SU-DHL-6 (cell line): ENCODE measurements around the gene PM20D1.

Experiments used
- H2AFZ ChIP-seq: fragments of 200-600 bp; sonication (generic); 2 replicates; pipeline ENCODE4 v1.6.1; 2014; ENCODE audit warnings: low read depth, mild to moderate bottlenecking, moderate library complexity, mixed read lengths, antibody characterized with exemption, low read length; ENCODE audit not compliant: severe bottlenecking
- H3F3A ChIP-seq: fragments of 200-600 bp; shearing (Covaris generic); 2 replicates; pipeline ENCODE4 v1.6.0; 2016; ENCODE audit warnings: antibody characterized with exemption, mild to moderate bottlenecking; ENCODE audit not compliant: insufficient read depth
- H3K27ac ChIP-seq: fragments of 200-600 bp; sonication (generic); 2 replicates; pipeline ENCODE4 v1.5.1; 2016; ENCODE audit warnings: low read depth, mild to moderate bottlenecking, low read length, moderate library complexity, mixed read lengths
- H3K27me3 ChIP-seq: fragments of 200-600 bp; sonication (generic), shearing (Covaris generic); 2 replicates; pipeline ENCODE4 v1.6.0; 2014; ENCODE audit warnings: mild to moderate bottlenecking, low read length
- H3K36me3 ChIP-seq: fragments of 200-600 bp; sonication (generic); 2 replicates; pipeline ENCODE4 v1.6.1; 2014; ENCODE audit warnings: mild to moderate bottlenecking, low read length, mixed read lengths
- H3K4me2 ChIP-seq: fragments of 300-600, 200-600 bp; shearing (Covaris generic), sonication (generic); 2 replicates; pipeline ENCODE4 v1.6.0; 2014; ENCODE audit warnings: low read length, low read depth, mild to moderate bottlenecking; ENCODE audit not compliant: poor library complexity, severe bottlenecking
- H3K4me3 ChIP-seq: fragments of 200-600 bp; sonication (generic); 2 replicates; pipeline ENCODE4 v1.5.1; 2014; ENCODE audit warnings: antibody characterized with exemption, low read length, mild to moderate bottlenecking, mixed read lengths; ENCODE audit not compliant: insufficient read depth, poor library complexity, severe bottlenecking
- H3K79me2 ChIP-seq: fragments of 200-600 bp; sonication (generic); 2 replicates; pipeline ENCODE4 v1.6.1; 2014; ENCODE audit warnings: mild to moderate bottlenecking, low read length, moderate library complexity; ENCODE audit not compliant: insufficient read depth
- H3K9ac ChIP-seq: fragments of 200-600 bp; sonication (generic); 2 replicates; pipeline ENCODE4 v1.7.0; 2014; ENCODE audit warnings: mild to moderate bottlenecking, low read length
- H3K9me2 ChIP-seq: fragments of 200-600 bp; sonication (generic); replicated peaks from 2 replicates; pipeline ENCODE4 v1.6.1; 2014; ENCODE audit warnings: low read length; ENCODE audit not compliant: insufficient read depth
- H3K9me3 ChIP-seq: fragments of 200-600 bp; sonication (generic); 2 replicates; pipeline ENCODE4 v1.6.1; 2014; ENCODE audit warnings: low read length, mixed read lengths; ENCODE audit not compliant: insufficient read depth
- H4K20me1 ChIP-seq: fragments of 200-600 bp; sonication (generic); 2 replicates; pipeline ENCODE4 v1.6.1; 2014; ENCODE audit warnings: low read depth, mild to moderate bottlenecking, antibody characterized with exemption, low read length, moderate library complexity, mixed read lengths
- EZH2phosphoT487 ChIP-seq: fragments of 200-600 bp; sonication (generic), shearing (Covaris generic); conservative IDR thresholded peaks from 2 replicates; pipeline ENCODE4 v1.6.1; 2018; ENCODE audit warnings: mild to moderate bottlenecking, antibody characterized with exemption, low read length, moderate library complexity, mixed read lengths
- TF ChIP-seq, protein P1 (sequence below): fragments of 200-600 bp; sonication (generic); IDR thresholded peaks from one replicate; pipeline ENCODE4 v1.5.1; 2017; ENCODE audit warnings: antibody characterized with exemption, mild to moderate bottlenecking, low read length, moderate library complexity; ENCODE audit not compliant: insufficient read depth, poor library complexity, severe bottlenecking

Gene PM20D1

DNA sequence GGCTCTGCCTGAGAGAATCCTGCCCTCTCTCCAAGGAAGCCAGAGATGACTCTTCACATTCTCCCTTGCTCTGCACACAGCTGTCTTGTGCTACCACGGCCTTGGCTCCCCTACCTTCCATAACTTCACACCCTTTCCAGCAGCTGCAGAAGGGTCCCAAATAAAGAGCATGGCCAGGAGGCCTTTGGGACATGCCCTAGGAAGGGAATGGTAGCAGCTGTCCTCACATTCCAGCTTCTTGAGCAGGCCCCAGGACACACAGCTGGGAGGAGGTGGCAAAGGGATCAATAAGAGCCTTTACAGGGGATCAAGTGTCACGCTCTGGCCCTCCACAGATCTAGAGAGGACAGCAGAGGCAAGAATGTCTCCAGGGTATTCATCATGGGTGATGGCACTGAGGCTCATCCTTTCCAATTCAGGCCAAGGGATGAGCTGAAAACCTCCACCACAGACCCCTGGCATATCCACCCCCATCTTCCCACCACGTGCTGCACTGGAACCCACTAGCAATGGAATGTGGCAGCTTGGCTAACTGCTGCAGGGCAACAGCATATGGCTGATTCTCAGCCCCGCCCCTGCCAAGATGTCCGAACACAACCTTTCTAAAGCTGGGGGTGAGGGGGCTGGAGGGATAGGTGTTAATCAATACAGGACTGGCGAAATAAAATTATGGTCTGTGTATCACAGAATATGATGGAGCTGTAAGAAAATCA, 56.8 kb downstream of the PM20D1 start:
- H3K27me3 ChIP-seq: no peaks in the 10 kb centered on the region
- H3K4me2 ChIP-seq: peak overlapping the region; percentile 54
- TF ChIP-seq, protein P1, sequence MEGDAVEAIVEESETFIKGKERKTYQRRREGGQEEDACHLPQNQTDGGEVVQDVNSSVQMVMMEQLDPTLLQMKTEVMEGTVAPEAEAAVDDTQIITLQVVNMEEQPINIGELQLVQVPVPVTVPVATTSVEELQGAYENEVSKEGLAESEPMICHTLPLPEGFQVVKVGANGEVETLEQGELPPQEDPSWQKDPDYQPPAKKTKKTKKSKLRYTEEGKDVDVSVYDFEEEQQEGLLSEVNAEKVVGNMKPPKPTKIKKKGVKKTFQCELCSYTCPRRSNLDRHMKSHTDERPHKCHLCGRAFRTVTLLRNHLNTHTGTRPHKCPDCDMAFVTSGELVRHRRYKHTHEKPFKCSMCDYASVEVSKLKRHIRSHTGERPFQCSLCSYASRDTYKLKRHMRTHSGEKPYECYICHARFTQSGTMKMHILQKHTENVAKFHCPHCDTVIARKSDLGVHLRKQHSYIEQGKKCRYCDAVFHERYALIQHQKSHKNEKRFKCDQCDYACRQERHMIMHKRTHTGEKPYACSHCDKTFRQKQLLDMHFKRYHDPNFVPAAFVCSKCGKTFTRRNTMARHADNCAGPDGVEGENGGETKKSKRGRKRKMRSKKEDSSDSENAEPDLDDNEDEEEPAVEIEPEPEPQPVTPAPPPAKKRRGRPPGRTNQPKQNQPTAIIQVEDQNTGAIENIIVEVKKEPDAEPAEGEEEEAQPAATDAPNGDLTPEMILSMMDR: no peak
- TF ChIP-seq EZH2phosphoT487: no peak
- 0 out of 2 replicates have a peak overlapping the region, but pooled peaks have one; percentile 0 for H3K9ac ChIP-seq
- H3K9me3 ChIP-seq: no peaks in the 10 kb centered on the region
- peaks cover 3% of the 10 kb centered on the region; the same call in 1 of the 2 replicates for H3F3A ChIP-seq
- no peaks in the 10 kb centered on the region for H3K9me2 ChIP-seq
- H3K4me3 ChIP-seq: no peak overlapping the region
- peak overlapping the region; percentile 77 for H3K27ac ChIP-seq
- H3K79me2 ChIP-seq: no peaks in the 10 kb centered on the region
- no peaks in the 10 kb centered on the region for H4K20me1 ChIP-seq
- peaks cover 3% of the 10 kb centered on the region; the same call in 1 of the 2 replicates for H3K36me3 ChIP-seq
- no peak overlapping the region for H2AFZ ChIP-seq

DNA sequence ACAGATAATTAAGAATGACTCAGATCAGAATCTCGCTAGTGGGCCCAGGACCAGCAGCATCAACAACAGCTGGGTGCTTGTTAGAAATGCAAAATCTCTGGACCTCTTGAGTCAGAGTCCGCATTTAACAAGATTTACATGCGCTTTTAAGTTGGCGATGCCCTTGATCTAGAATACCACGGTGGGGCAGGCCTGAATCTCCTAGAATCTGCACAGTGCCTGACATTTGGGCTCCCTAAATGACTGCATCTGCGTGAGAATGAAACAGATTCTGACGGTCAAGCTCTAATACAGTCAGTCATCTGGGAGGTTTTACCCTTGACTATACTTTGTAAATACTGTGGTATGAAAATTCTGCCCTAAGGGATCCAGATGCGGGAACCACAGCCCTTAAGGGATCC, 57.5 kb downstream of the PM20D1 start:
- no peaks in the 10 kb centered on the region for H3K9me2 ChIP-seq
- H4K20me1 ChIP-seq: no peaks in the 10 kb centered on the region
- H3K27me3 ChIP-seq: no peaks in the 10 kb centered on the region
- TF ChIP-seq, protein P1: no peak
- TF ChIP-seq EZH2phosphoT487: no peak
- H3K9ac ChIP-seq: no peak overlapping the region
- H3K79me2 ChIP-seq: no peaks in the 10 kb centered on the region
- peaks cover 3% of the 10 kb centered on the region; the same call in 1 of the 2 replicates for H3K36me3 ChIP-seq
- peak overlapping the region; percentile 77 for H3K27ac ChIP-seq
- H3K4me3 ChIP-seq: no peak overlapping the region
- H3F3A ChIP-seq: peaks cover 3% of the 10 kb centered on the region; the same call in 1 of the 2 replicates
- H3K9me3 ChIP-seq: no peaks in the 10 kb centered on the region
- no peak overlapping the region for H2AFZ ChIP-seq
- H3K4me2 ChIP-seq: no peak overlapping the region

- H3K4me2 ChIP-seq: no peak overlapping the region
- no peak overlapping the region for H3K4me3 ChIP-seq
- H3K9me3 ChIP-seq: no peaks in the 10 kb centered on the region
- no peak for TF ChIP-seq EZH2phosphoT487
- TF ChIP-seq, protein P1: peak; percentile 81
- H3K27me3 ChIP-seq: no peaks in the 10 kb centered on the region
- no peak overlapping the region for H3K9ac ChIP-seq
- H3K79me2 ChIP-seq: no peaks in the 10 kb centered on the region
- no peaks in the 10 kb centered on the region for H4K20me1 ChIP-seq
- H3F3A ChIP-seq: peaks cover 3% of the 10 kb centered on the region; the same call in 1 of the 2 replicates
- no peaks in the 10 kb centered on the region for H3K9me2 ChIP-seq
- no peak overlapping the region for H2AFZ ChIP-seq
- H3K27ac ChIP-seq: 0 out of 2 replicates have a peak overlapping the region, but pooled peaks have one; percentile 77
- peaks cover 3% of the 10 kb centered on the region; the same call in 1 of the 2 replicates for H3K36me3 ChIP-seq
Observed at GRCh38 chr1:205791568-205792180, 58.3 kb downstream of the PM20D1 start.
